HG02588 (cell line): ENCODE results near the gene ZNF629.

ENCODE experiments used
- ATAC-seq: cut with Tn5 transposase; IDR thresholded peaks from one replicate; pipeline ENCODE4 v1.9.1; 2021; ENCODE audit warnings: mild to moderate bottlenecking, moderate library complexity; ENCODE audit not compliant: unreplicated experiment

Gene ZNF629

DNA sequence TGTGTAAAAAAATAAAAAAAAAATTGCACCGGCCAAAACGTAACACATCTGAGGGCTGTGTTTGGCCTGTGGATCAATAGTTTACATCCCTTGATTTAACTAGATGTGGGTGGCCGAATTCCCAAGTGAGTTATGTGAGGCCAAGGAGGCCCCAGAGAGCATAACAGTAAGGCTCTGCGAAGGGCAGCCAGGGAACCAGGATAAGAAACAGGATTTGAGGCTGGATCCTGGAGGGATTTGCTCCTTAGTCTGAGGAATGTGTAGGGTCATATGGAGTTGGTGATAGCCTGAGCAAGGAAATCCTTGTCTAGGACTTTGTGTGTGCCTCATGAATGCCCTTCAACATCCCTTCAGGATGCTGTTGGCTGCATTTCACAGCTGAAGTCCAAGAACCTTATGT, 36.8 kb downstream of the ZNF629 start:
- no peak for ATAC-seq

DNA sequence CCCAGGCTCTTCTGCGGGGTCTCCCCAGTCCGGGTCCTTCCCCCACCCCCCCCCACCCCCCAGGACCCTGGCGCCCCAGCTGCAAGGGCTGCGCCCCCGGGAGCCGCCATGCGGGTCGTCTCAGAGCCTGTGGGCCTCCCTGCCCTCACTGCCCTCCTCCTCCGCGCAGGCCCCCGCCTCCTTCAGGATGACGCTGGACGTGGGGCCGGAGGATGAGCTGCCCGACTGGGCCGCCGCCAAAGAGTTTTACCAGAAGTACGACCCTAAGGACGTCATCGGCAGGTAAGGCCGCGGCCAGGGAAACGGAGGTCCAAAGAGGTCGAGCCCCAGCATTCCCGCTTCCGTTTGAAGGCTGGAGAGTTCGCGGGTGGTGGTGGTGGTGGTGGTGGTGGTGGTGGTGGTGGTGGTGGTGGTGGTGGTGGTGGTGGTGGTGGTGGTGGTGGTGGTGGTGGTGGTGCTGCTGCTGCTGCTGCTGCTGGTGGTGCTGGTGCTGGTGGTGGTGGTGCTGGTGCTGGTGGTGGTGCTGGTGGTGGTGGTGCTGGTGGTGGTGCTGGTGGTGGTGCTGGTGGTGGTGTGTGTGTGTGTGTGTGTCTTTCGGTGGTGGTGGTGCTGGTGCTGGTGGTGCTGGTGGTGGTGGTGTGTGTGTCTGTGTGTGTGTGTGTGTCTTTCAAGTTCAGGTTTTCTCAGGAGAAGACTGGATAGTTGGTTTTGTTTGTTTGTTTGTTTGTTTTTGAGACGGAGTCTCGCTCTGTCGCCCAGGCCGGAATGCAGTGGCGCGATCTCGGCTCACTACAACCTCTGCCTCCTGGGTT, 38.2 kb downstream of the ZNF629 start:
- ATAC-seq, result peak; percentile 6

GRCh38 chr16:30747799-30748633, 39.0 kb downstream of the ZNF629 start, which contains the start of gene PHKG2:
PHKG2 (plus strand) TSS chr16:30748425; CDS start chr16:30748821, 396 bp downstream.
- ATAC-seq, result peak; percentile 91

- ATAC-seq, result no peak
Observed at GRCh38 chr16:30747331-30747730, 39.7 kb downstream of the ZNF629 start.

GRCh38 chr16:30746638-30747175, 40.3 kb downstream of the ZNF629 start:
- ATAC-seq, result no peak

- no peak for ATAC-seq
Observed at GRCh38 chr16:30745082-30745481, 41.9 kb downstream of the ZNF629 start.

GRCh38 chr16:30744183-30744582, 42.8 kb downstream of the ZNF629 start:
- no peak for ATAC-seq

DNA sequence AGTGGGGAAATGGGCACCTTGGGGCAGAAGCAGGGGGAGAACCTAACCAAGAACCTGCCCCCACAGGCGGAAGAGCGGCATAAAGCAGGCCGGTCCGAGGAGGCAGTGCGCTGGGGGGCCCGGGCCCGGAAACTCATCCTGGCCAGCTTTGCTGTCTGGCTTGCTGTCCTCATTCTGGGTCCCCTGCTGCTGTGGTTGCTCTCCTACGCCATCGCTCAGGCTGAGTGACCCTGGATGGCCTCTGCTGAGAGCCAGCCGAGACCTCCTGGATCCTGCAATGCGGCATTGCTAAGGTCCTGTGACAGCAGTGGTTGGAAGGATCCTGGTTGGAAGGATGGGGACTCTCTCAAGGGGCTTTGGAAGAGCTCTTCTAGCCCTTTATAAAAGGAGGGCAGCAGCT, 43.3 kb downstream of the ZNF629 start:
- no peak for ATAC-seq

DNA sequence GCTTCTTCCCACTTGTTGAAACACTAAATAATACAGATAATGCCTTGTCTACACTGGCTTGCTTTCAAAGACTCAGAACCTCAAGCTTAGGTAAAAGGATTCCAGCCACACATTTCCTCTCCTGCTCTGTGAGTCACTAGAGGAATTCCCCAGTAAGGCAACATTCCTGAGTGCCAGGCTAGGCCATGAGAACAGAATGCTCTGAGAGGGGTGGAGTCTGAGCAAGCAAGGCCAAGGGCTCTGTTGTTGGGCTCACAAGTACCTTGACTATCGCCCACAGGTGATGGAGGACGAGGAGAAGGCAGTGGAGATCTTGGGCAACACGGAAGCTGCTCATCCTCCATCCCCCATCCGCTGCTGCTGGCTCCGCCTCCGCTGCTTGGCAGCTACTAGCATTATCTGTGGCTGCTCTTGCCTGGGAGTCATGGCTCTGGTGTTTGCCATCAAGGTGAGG, 45.5 kb downstream of the ZNF629 start:
- ATAC-seq, result no peak

DNA sequence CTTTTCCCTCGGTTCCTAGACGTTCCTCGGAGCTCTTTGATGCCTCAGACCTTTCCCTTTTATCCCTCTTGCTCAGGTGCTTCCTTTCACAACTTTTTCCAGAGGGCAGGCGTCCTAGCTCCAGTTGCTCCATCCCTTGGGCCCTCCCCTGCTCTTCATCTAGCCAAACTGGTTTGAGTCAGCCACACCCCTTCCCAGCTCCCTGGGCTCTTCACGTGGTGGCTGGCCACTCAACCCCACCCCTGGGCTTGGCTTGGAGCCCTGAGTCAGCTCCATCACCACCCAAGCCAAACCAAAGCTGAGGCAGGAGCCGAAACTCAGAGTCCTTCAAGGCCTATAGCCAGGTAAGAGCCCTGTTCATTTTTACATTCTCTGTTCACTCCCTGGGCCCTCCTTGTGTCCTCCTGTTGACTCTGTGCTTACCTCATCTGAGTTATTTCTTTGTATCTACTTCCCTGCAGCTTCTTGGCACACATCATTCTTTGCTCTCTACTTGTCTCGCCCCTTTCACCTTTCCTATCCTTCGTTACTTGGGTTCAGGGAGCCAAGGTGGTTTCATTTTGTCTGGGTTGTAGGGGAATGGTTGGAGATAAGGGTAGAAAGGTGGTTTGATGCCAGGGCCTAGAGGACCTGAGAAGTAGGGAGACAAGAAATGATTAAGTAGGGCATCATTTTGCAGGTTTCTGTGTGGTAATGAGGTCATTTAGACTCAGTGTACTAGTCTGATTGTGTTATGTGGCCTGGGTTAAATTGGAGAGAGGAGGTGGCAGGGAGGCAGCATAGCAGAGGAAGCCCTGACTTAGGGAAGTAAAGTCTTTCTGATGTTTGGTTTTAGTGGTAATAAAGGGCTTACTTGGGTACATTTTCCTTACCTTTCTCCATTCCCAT, 46.4 kb downstream of the ZNF629 start:
- no peak for ATAC-seq

- ATAC-seq, result no peak
Observed at GRCh38 chr16:30738984-30739951, 47.7 kb downstream of the ZNF629 start.

DNA sequence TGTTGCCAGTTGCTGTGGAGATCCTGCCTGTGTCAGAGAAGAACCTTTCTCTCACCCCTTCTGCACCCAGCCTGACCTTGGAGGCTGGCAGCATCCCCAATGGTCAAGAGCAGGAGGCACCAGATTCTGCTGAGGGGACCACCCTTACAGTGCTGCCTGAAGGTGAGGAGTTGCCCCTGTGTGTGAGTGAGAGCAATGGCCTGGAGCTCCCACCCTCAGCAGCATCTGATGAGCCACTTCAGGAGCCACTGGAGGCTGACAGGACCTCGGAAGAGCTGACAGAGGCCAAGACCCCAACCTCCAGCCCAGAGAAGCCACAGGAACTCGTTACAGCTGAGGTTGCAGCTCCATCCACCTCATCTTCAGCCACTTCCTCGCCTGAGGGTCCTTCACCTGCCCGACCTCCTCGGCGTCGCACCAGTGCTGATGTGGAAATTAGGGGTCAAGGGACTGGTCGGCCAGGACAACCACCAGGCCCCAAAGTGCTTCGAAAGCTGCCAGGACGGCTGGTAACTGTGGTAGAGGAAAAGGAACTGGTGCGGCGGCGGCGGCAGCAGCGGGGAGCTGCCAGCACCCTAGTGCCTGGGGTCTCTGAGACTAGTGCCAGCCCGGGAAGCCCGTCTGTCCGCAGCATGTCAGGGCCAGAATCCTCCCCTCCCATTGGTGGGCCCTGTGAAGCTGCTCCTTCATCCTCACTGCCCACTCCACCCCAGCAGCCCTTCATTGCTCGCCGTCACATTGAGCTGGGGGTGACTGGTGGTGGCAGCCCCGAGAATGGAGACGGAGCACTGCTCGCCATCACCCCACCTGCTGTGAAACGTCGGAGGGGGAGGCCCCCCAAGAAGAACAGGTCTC, 49.0 kb downstream of the ZNF629 start:
- no peak for ATAC-seq

DNA sequence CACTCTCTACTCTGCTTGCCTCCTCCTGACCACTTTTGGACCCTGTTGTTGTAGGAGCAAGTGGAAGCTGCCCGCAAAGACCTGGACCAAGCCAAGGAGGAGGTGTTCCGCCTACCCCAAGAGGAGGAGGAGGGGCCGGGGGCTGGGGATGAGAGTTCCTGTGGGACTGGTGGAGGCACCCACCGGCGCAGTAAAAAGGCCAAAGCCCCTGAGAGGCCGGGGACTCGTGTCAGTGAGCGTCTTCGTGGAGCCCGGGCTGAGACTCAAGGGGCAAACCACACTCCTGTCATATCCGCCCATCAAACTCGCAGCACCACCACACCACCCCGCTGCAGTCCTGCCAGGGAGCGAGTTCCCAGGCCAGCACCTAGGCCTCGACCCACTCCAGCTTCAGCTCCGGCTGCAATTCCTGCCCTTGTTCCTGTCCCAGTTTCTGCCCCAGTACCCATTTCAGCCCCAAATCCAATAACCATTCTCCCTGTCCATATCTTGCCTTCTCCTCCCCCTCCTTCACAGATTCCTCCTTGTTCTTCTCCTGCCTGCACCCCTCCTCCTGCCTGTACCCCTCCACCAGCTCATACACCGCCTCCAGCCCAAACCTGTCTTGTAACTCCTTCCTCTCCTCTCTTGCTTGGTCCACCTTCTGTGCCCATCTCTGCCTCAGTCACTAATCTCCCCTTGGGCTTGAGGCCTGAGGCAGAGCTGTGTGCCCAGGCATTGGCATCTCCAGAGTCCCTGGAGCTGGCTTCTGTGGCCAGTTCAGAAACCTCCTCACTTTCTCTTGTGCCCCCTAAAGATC, 49.8 kb downstream of the ZNF629 start:
- no peak for ATAC-seq

DNA sequence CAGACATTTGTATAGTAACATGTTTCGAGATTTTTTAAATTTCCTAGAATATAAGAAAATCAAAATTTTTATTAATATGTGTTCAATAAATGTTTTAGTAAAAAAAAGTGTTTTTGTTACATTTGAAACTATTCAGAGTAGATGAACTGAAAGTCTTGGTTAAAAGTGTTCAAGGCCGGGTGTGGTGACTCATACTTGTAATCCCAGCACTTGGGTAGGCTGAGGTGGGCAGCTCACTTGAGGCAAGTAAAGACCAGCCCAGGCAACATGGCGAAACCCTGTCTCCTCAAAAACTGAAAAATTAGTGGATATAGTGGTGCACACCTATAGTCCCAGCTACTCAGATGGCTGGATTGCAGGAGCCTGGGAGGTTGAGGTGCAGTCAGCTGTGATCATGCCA, 55.6 kb downstream of the ZNF629 start:
- no peak for ATAC-seq

- no peak for ATAC-seq
Observed at GRCh38 chr16:30728899-30729672, 57.9 kb downstream of the ZNF629 start.
